SK-N-MC (cell line): ENCODE results near the gene TNFRSF1A.

Experiments used
- EZH2 ChIP-seq: fragments of 200-600 bp; sonication (generic); IDR thresholded peaks from one replicate; pipeline ENCODE4 v1.6.1; 2017; ENCODE audit warnings: antibody characterized with exemption
- POLR2AphosphoS5 ChIP-seq: IDR thresholded peaks from 2 replicates; pipeline ENCODE4 v1.6.1; 2012; ENCODE audit warnings: mild to moderate bottlenecking, low read depth, low read length, borderline replicate concordance

DNA sequence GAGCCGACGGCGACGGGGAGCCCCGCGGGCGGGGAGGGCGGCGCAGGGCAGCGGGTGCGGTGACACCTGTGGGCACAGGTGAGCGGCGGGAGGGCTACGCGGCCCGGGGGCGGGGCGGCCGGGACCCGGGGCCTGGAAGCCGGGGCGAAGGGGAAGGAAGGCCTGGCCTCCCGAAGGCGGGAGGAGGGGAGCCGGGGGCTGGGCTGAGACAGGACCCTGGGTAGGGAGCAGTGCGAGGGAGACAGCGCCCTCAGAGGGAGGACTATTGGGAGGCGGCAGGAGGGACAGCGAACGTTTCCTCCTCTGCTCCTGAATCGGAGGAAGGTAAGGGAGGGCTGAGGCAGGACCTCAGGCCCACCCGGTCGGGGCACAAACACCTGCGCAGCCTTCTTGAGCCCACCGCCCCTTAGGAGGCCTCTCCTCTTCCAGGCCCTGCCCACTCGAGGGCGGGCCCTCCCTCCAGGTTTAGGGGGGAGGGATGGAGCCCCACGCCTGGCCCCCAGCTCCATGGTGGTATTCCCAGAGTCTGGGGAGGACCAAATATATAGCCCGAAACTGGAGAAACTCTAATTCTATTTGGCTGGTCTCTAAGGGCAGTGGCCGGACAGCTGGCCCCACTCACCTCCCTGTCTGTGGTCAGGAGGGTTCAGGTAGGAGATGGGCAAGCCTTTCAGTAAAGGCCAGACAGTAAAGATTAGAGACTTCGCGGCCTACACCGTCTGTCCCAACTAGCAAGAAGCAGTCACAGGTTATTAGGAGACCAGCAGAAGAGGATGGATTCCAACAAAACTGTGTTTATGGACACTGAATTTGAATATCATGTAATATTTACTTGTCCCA, 30.9 kb downstream of the TNFRSF1A start:
- TF ChIP-seq POLR2AphosphoS5 (no peak), EZH2 (no peak)
